ENCODE measurements around the gene MICAL2.

DNA sequence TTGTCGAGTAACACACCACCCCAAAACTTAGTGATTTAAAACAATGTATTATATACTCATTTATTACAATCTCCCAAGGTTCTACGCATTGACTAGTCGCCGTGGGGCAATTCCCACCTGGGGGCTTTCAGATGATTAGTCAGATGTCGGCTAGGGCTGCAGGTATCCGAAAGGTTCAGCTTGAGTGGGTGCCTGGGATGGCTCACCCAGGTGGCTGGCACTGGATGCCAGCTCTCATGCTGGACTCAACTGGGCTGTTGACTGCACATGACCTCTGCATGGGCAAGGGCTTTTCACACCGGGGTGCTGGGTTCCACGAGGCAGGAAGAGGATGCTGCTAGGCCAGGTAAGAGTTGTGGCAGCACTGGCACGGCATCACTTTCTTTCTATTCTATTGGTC, 21.9 kb upstream of the MICAL2 start:
- TF ChIP-seq, protein P1, sequence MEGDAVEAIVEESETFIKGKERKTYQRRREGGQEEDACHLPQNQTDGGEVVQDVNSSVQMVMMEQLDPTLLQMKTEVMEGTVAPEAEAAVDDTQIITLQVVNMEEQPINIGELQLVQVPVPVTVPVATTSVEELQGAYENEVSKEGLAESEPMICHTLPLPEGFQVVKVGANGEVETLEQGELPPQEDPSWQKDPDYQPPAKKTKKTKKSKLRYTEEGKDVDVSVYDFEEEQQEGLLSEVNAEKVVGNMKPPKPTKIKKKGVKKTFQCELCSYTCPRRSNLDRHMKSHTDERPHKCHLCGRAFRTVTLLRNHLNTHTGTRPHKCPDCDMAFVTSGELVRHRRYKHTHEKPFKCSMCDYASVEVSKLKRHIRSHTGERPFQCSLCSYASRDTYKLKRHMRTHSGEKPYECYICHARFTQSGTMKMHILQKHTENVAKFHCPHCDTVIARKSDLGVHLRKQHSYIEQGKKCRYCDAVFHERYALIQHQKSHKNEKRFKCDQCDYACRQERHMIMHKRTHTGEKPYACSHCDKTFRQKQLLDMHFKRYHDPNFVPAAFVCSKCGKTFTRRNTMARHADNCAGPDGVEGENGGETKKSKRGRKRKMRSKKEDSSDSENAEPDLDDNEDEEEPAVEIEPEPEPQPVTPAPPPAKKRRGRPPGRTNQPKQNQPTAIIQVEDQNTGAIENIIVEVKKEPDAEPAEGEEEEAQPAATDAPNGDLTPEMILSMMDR (conservative IDR thresholded peaks at IDR 0.05; ENCODE audit: low read depth, low read length), result no peak
- TF ChIP-seq EZH2 (IDR thresholded peaks at IDR 0.05; ENCODE audit: low read length, unreplicated experiment), result no peak
- TF ChIP-seq EZH2phosphoT487 (IDR thresholded peaks at IDR 0.05; ENCODE audit: borderline replicate concordance, low read length), result no peak

Measured in PC-3 (cell line).